ENCODE results near the gene KIAA0040.
A peak's percentile ranks its signal among the peaks of the same experiment; 100 is the strongest.

KIAA0040 gene

GRCh38 chr1:175147569-175147968 lies 45.0 kb downstream of the KIAA0040 start:
- H3K4me1 ChIP-seq (ENCODE audit: control insufficient read depth, insufficient read depth, low read length): no peaks in the 10 kb centered on the region
- no peaks in the 10 kb centered on the region for H3K9me3 ChIP-seq (ENCODE audit: control insufficient read depth, insufficient read depth, low read length)
- no peak overlapping the region for H3K4me3 ChIP-seq (ENCODE audit: low read depth, low read length)

GRCh38 chr1:175146529-175147213 lies 45.9 kb downstream of the KIAA0040 start:
- H3K27me3 ChIP-seq (ENCODE audit: control insufficient read depth, insufficient read depth, low read length): peaks cover 16% of the 10 kb centered on the region
- no peaks in the 10 kb centered on the region for H3K4me1 ChIP-seq (ENCODE audit: control insufficient read depth, insufficient read depth, low read length)
- no peaks in the 10 kb centered on the region for H3K9me3 ChIP-seq (ENCODE audit: control insufficient read depth, insufficient read depth, low read length)
- H3K9ac ChIP-seq (ENCODE audit: low read depth, low read length): no peak overlapping the region
- peak overlapping the region; percentile 49 for H3K4me3 ChIP-seq (ENCODE audit: low read depth, low read length)
- no peaks in the 10 kb centered on the region for H3K36me3 ChIP-seq (ENCODE audit: control insufficient read depth, insufficient read depth, low read length)

More at GRCh38 chr1:175147569-175147968, 45.0 kb downstream of the KIAA0040 start:
- Histone ChIP-seq H3K27me3 (ENCODE audit: control insufficient read depth, insufficient read depth, low read length) (peaks cover 17% of the 10 kb centered on the region), H3K9ac (ENCODE audit: low read depth, low read length) (no peak overlapping the region), H3K36me3 (ENCODE audit: control insufficient read depth, insufficient read depth, low read length) (no peaks in the 10 kb centered on the region)

- Histone ChIP-seq H3K27me3 (ENCODE audit: control insufficient read depth, insufficient read depth, low read length) (peaks cover 10% of the 10 kb centered on the region), H3K36me3 (ENCODE audit: control insufficient read depth, insufficient read depth, low read length) (no peaks in the 10 kb centered on the region), H3K9me3 (ENCODE audit: control insufficient read depth, insufficient read depth, low read length) (no peaks in the 10 kb centered on the region), H3K4me1 (ENCODE audit: control insufficient read depth, insufficient read depth, low read length) (no peaks in the 10 kb centered on the region), H3K9ac (ENCODE audit: low read depth, low read length) (no peak overlapping the region), H3K4me3 (ENCODE audit: low read depth, low read length) (no peak overlapping the region)
Measured at GRCh38 chr1:175145899-175146528, 46.6 kb downstream of the KIAA0040 start.

- Histone ChIP-seq H3K9me3 (ENCODE audit: control insufficient read depth, insufficient read depth, low read length) (no peaks in the 10 kb centered on the region), H3K9ac (ENCODE audit: low read depth, low read length) (no peak overlapping the region), H3K36me3 (ENCODE audit: control insufficient read depth, insufficient read depth, low read length) (no peaks in the 10 kb centered on the region), H3K4me1 (ENCODE audit: control insufficient read depth, insufficient read depth, low read length) (no peaks in the 10 kb centered on the region), H3K4me3 (ENCODE audit: low read depth, low read length) (no peak overlapping the region), H3K27me3 (ENCODE audit: control insufficient read depth, insufficient read depth, low read length) (no peaks in the 10 kb centered on the region)
Measured at GRCh38 chr1:175138579-175138978, 54.0 kb downstream of the KIAA0040 start.

GRCh38 chr1:175137369-175137768 lies 55.2 kb downstream of the KIAA0040 start:
- no peaks in the 10 kb centered on the region for H3K9me3 ChIP-seq (ENCODE audit: control insufficient read depth, insufficient read depth, low read length)
- no peaks in the 10 kb centered on the region for H3K36me3 ChIP-seq (ENCODE audit: control insufficient read depth, insufficient read depth, low read length)
- H3K27me3 ChIP-seq (ENCODE audit: control insufficient read depth, insufficient read depth, low read length): no peaks in the 10 kb centered on the region
- no peak overlapping the region for H3K9ac ChIP-seq (ENCODE audit: low read depth, low read length)
- no peak overlapping the region for H3K4me3 ChIP-seq (ENCODE audit: low read depth, low read length)
- H3K4me1 ChIP-seq (ENCODE audit: control insufficient read depth, insufficient read depth, low read length): no peaks in the 10 kb centered on the region

- Histone ChIP-seq H3K9me3 (ENCODE audit: control insufficient read depth, insufficient read depth, low read length) (no peaks in the 10 kb centered on the region), H3K9ac (ENCODE audit: low read depth, low read length) (no peak overlapping the region), H3K4me1 (ENCODE audit: control insufficient read depth, insufficient read depth, low read length) (no peaks in the 10 kb centered on the region), H3K36me3 (ENCODE audit: control insufficient read depth, insufficient read depth, low read length) (no peaks in the 10 kb centered on the region), H3K27me3 (ENCODE audit: control insufficient read depth, insufficient read depth, low read length) (no peaks in the 10 kb centered on the region), H3K4me3 (ENCODE audit: low read depth, low read length) (no peak overlapping the region)
Measured at GRCh38 chr1:175136246-175136645, 56.3 kb downstream of the KIAA0040 start.

GRCh38 chr1:175134500-175134899 lies 58.1 kb downstream of the KIAA0040 start:
- Histone ChIP-seq H3K4me3 (ENCODE audit: low read depth, low read length) (no peak overlapping the region), H3K9me3 (ENCODE audit: control insufficient read depth, insufficient read depth, low read length) (no peaks in the 10 kb centered on the region), H3K9ac (ENCODE audit: low read depth, low read length) (no peak overlapping the region), H3K27me3 (ENCODE audit: control insufficient read depth, insufficient read depth, low read length) (no peaks in the 10 kb centered on the region), H3K4me1 (ENCODE audit: control insufficient read depth, insufficient read depth, low read length) (peaks cover 14% of the 10 kb centered on the region), H3K36me3 (ENCODE audit: control insufficient read depth, insufficient read depth, low read length) (no peaks in the 10 kb centered on the region)

GRCh38 chr1:175133673-175134435 lies 58.7 kb downstream of the KIAA0040 start:
- Histone ChIP-seq H3K9me3 (ENCODE audit: control insufficient read depth, insufficient read depth, low read length) (no peaks in the 10 kb centered on the region), H3K27me3 (ENCODE audit: control insufficient read depth, insufficient read depth, low read length) (no peaks in the 10 kb centered on the region), H3K9ac (ENCODE audit: low read depth, low read length) (no peak overlapping the region), H3K4me3 (ENCODE audit: low read depth, low read length) (no peak overlapping the region), H3K36me3 (ENCODE audit: control insufficient read depth, insufficient read depth, low read length) (no peaks in the 10 kb centered on the region), H3K4me1 (ENCODE audit: control insufficient read depth, insufficient read depth, low read length) (peaks cover 17% of the 10 kb centered on the region)

GRCh38 chr1:175132436-175132835 lies 60.1 kb downstream of the KIAA0040 start:
- Histone ChIP-seq H3K9ac (ENCODE audit: low read depth, low read length) (no peak overlapping the region), H3K4me1 (ENCODE audit: control insufficient read depth, insufficient read depth, low read length) (peaks cover 17% of the 10 kb centered on the region)

GRCh38 chr1:175131095-175131494 lies 61.5 kb downstream of the KIAA0040 start:
- no peak overlapping the region for H3K9ac ChIP-seq (ENCODE audit: low read depth, low read length)
- no peaks in the 10 kb centered on the region for H3K27me3 ChIP-seq (ENCODE audit: control insufficient read depth, insufficient read depth, low read length)
- peaks cover 17% of the 10 kb centered on the region for H3K4me1 ChIP-seq (ENCODE audit: control insufficient read depth, insufficient read depth, low read length)
- H3K36me3 ChIP-seq (ENCODE audit: control insufficient read depth, insufficient read depth, low read length): no peaks in the 10 kb centered on the region
- H3K4me3 ChIP-seq (ENCODE audit: low read depth, low read length): no peak overlapping the region
- no peaks in the 10 kb centered on the region for H3K9me3 ChIP-seq (ENCODE audit: control insufficient read depth, insufficient read depth, low read length)

More at GRCh38 chr1:175132436-175132835, 60.1 kb downstream of the KIAA0040 start:
- H3K4me3 ChIP-seq (ENCODE audit: low read depth, low read length): no peak overlapping the region
- no peaks in the 10 kb centered on the region for H3K36me3 ChIP-seq (ENCODE audit: control insufficient read depth, insufficient read depth, low read length)
- no peaks in the 10 kb centered on the region for H3K9me3 ChIP-seq (ENCODE audit: control insufficient read depth, insufficient read depth, low read length)
- H3K27me3 ChIP-seq (ENCODE audit: control insufficient read depth, insufficient read depth, low read length): no peaks in the 10 kb centered on the region

GRCh38 chr1:175130649-175131045 lies 61.9 kb downstream of the KIAA0040 start:
- no peaks in the 10 kb centered on the region for H3K36me3 ChIP-seq (ENCODE audit: control insufficient read depth, insufficient read depth, low read length)
- H3K27me3 ChIP-seq (ENCODE audit: control insufficient read depth, insufficient read depth, low read length): no peaks in the 10 kb centered on the region
- H3K4me3 ChIP-seq (ENCODE audit: low read depth, low read length): no peak overlapping the region
- no peak overlapping the region for H3K9ac ChIP-seq (ENCODE audit: low read depth, low read length)
- H3K9me3 ChIP-seq (ENCODE audit: control insufficient read depth, insufficient read depth, low read length): no peaks in the 10 kb centered on the region
- peaks cover 17% of the 10 kb centered on the region for H3K4me1 ChIP-seq (ENCODE audit: control insufficient read depth, insufficient read depth, low read length)

Measured in iPS-15b (cell line).